ENCODE data around the gene HSP90AB1.

GRCh38 chr6:44261581-44261980, 14.7 kb downstream of the HSP90AB1 start:
- TF ChIP-seq CTCF (IDR thresholded peaks at IDR 0.05), result no peak
- TF ChIP-seq HDAC2 (IDR thresholded peaks at IDR 0.05), result no peak
- no peak for TF ChIP-seq JUN (IDR thresholded peaks at IDR 0.05)
- TF ChIP-seq KDM5A (IDR thresholded peaks at IDR 0.05), result no peak
- TF ChIP-seq MAZ (IDR thresholded peaks at IDR 0.05; ENCODE audit: borderline replicate concordance, low read depth, low read length), result no peak
- no peak for TF ChIP-seq ZFP36 (IDR thresholded peaks at IDR 0.05; ENCODE audit: borderline replicate concordance, partially characterized antibody)
- TF ChIP-seq POLR2A (IDR thresholded peaks at IDR 0.05; ENCODE audit: low read length), result no peak
- TF ChIP-seq POLR2AphosphoS2 (conservative IDR thresholded peaks at IDR 0.05; ENCODE audit: low read length), result no peak
- TF ChIP-seq, protein P1, sequence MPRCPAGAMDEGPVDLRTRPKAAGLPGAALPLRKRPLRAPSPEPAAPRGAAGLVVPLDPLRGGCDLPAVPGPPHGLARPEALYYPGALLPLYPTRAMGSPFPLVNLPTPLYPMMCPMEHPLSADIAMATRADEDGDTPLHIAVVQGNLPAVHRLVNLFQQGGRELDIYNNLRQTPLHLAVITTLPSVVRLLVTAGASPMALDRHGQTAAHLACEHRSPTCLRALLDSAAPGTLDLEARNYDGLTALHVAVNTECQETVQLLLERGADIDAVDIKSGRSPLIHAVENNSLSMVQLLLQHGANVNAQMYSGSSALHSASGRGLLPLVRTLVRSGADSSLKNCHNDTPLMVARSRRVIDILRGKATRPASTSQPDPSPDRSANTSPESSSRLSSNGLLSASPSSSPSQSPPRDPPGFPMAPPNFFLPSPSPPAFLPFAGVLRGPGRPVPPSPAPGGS (IDR thresholded peaks at IDR 0.05), result no peak
- TF ChIP-seq CHD2 (IDR thresholded peaks at IDR 0.05; ENCODE audit: low read length, partially characterized antibody), result no peak
- TF ChIP-seq REST (IDR thresholded peaks at IDR 0.05), result no peak
- no peak for TF ChIP-seq EP300 (IDR thresholded peaks at IDR 0.05)

Data from A549 (cell line).